ENCODE data around the gene HOXC6. TPM values are rescaled to one million over a fixed set of nuclear protein-coding genes. Genes with fewer than 3 reads are reported as not detected.

Gene HOXC6
- total and polyA plus RNA-seq, 9 of the 15 experiments (the other 6 are each of a cell fraction or from before 2014, with no cell fraction given), result 0.06 to 4.0 (median 1.4) TPM

- Histone ChIP-seq H3K9ac (ENCODE audit: insufficient read depth in 1 of 2, low read depth in 2 of 2, low read length in 2 of 2) (peak overlapping the region in 1 of 2 experiments; percentile 70; a peak in 2 of 4 replicates), H3K9me1 (ENCODE audit: control insufficient read depth, insufficient read depth, low read length) (no peaks in the 10 kb centered on the region), H3K36me3 (ENCODE audit: control insufficient read depth, insufficient read depth, low read length) (no peaks in the 10 kb centered on the region), H3K4me3 (no peak overlapping the region), H3K4me2 (ENCODE audit: insufficient read depth, low read length) (peak overlapping the region; percentile 6; the same call in 1 of the 2 replicates), H2AFZ (ENCODE audit: low read depth, low read length) (no peak overlapping the region), H3K4me1 (replicated peaks in 1 of 2; ENCODE audit: control insufficient read depth in 2 of 2, insufficient read depth in 2 of 2, low read length in 2 of 2) (peaks cover 38 to 70% of the 10 kb centered on the region in 2 experiments), H3K79me2 (ENCODE audit: control insufficient read depth, insufficient read depth, low read length) (peaks cover 46% of the 10 kb centered on the region), H3K27me3 (ENCODE audit: control insufficient read depth in 2 of 2, insufficient read depth in 2 of 2, low read length in 2 of 2) (no peaks in the 10 kb centered on the region), H3K9me3 (replicated peaks; ENCODE audit: control insufficient read depth, insufficient read depth, low read depth, low read length) (no peaks in the 10 kb centered on the region), H3K27ac (ENCODE audit: extremely low read depth, low read depth, low read length) (no peak overlapping the region), H4K20me1 (replicated peaks; ENCODE audit: control insufficient read depth, insufficient read depth, low read length) (no peaks in the 10 kb centered on the region)
- in situ Hi-C loops (cut with MboI), result no loop called here
- no TSS peak for BruUV-seq (replicated peaks)
- ATAC-seq, result no peak
- intact Hi-C loops (cut with micrococcal nuclease), result no loop called here
- ChIA-PET POLR2A (interaction anchor here (0.5 to 5.6 kb wide), 11 partner anchors 10 to 402 kb away, joined by 3 to 43 read pairs (median 3); no protein-coding TSS in a partner anchor), CTCF (ENCODE audit: low intra/inter-chr PET ratio) (no interaction called here)
- DNase-seq (ENCODE audit: extremely low read depth in 1 of 4, low spot score in 3 of 4), result no peak
- 69% methylated on average over 30 of the region's 35 CpGs for WGBS (ENCODE audit: insufficient coverage, low coverage, missing lambda C conversion rate)
- peak; percentile 72 for FAIRE-seq
- TF ChIP-seq XRCC5 (IDR thresholded peaks at IDR 0.05; ENCODE audit: low read depth, low read length), result no peak
- peak; percentile 44 for TF ChIP-seq MEIS2 (IDR thresholded peaks at IDR 0.05; ENCODE audit: partially characterized antibody)
- no peak for TF ChIP-seq ADNP (tag; IDR thresholded peaks at IDR 0.05)
- no peak for TF ChIP-seq ZNF778 (CRISPR knock-in tag; IDR thresholded peaks at IDR 0.05)
- no peak for TF ChIP-seq ZC3H8 (IDR thresholded peaks at IDR 0.05)
- peak; percentile 13; the same call in 1 of the 2 replicates for TF ChIP-seq RBFOX2 (IDR thresholded peaks at IDR 0.05; ENCODE audit: low read depth, low read length)
- no peak for TF ChIP-seq MTA2 (IDR thresholded peaks at IDR 0.05; ENCODE audit: low read depth)
- no peak for TF ChIP-seq AFF4 (CRISPR knock-in tag; IDR thresholded peaks at IDR 0.05)
- no peak for TF ChIP-seq NR2C1 (IDR thresholded peaks at IDR 0.05)
- no peak for TF ChIP-seq NR2C1 (tag; IDR thresholded peaks at IDR 0.05)
- TF ChIP-seq, protein P1, sequence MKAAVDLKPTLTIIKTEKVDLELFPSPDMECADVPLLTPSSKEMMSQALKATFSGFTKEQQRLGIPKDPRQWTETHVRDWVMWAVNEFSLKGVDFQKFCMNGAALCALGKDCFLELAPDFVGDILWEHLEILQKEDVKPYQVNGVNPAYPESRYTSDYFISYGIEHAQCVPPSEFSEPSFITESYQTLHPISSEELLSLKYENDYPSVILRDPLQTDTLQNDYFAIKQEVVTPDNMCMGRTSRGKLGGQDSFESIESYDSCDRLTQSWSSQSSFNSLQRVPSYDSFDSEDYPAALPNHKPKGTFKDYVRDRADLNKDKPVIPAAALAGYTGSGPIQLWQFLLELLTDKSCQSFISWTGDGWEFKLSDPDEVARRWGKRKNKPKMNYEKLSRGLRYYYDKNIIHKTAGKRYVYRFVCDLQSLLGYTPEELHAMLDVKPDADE (conservative IDR thresholded peaks at IDR 0.05; ENCODE audit: control insufficient read depth, low read depth, low read length), result no peak
- no peak for TF ChIP-seq FOXJ3 (CRISPR knock-in tag; IDR thresholded peaks at IDR 0.05)
- TF ChIP-seq POLR2G (IDR thresholded peaks at IDR 0.05; ENCODE audit: low read depth, low read length), result peak; percentile 27; the same call in 1 of the 2 replicates
- TF ChIP-seq, protein P2, sequence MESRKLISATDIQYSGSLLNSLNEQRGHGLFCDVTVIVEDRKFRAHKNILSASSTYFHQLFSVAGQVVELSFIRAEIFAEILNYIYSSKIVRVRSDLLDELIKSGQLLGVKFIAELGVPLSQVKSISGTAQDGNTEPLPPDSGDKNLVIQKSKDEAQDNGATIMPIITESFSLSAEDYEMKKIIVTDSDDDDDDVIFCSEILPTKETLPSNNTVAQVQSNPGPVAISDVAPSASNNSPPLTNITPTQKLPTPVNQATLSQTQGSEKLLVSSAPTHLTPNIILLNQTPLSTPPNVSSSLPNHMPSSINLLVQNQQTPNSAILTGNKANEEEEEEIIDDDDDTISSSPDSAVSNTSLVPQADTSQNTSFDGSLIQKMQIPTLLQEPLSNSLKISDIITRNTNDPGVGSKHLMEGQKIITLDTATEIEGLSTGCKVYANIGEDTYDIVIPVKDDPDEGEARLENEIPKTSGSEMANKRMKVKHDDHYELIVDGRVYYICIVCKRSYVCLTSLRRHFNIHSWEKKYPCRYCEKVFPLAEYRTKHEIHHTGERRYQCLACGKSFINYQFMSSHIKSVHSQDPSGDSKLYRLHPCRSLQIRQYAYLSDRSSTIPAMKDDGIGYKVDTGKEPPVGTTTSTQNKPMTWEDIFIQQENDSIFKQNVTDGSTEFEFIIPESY (CRISPR knock-in tag; IDR thresholded peaks at IDR 0.05), result 0 out of 2 replicates have a peak, but pooled peaks have one; percentile 31
- no peak for TF ChIP-seq RUNX1 (IDR thresholded peaks at IDR 0.05; ENCODE audit: low read depth)
These were observed 30.8 kb upstream of the HOXC6 start for GRCh38 chr12:53997204-53998109.
